Natural killer cell (primary cell): ENCODE data around the gene MAP4K2. TPM values are rescaled to one million over a fixed set of nuclear protein-coding genes. Genes with fewer than 3 reads are reported as not detected.
A peak's percentile ranks its signal among the peaks of the same experiment; 100 is the strongest.

Experiments
- ATAC-seq, 3 donors: fragments of 150-1000 bp in 2 of 3; fragments of 200-7000 bp in 1 of 3; cut with Tn5 transposase; 1 replicate in 1 of 3; 2 replicates in 2 of 3; pipeline ENCODE4 v1.10.0; 2021; ENCODE audit warnings: mild to moderate bottlenecking in 2 of 3, moderate library complexity in 2 of 3
- DNase-seq, 2 donors: peaks; one replicate each; pipeline versions ENCODE4 v3.0.0 to v3.0.0-alpha.2; 2013 to 2021; ENCODE audit warnings: mixed read lengths in 1 of 2
- H3K27ac ChIP-seq: one replicate; pipeline ENCODE4 v1.5.1; 2013; ENCODE audit warnings: mild to moderate bottlenecking, low read length
- H3K27me3 ChIP-seq: one replicate; pipeline ENCODE4 v1.6.1; 2013; ENCODE audit warnings: low read length; ENCODE audit not compliant: control insufficient read depth, insufficient read depth
- H3K36me3 ChIP-seq: one replicate; pipeline ENCODE4 v1.6.1; 2013; ENCODE audit warnings: low read length; ENCODE audit not compliant: control insufficient read depth, insufficient read depth
- H3K4me1 ChIP-seq: one replicate; pipeline ENCODE4 v1.6.1; 2013; ENCODE audit warnings: low read length; ENCODE audit not compliant: control insufficient read depth, insufficient read depth
- H3K4me3 ChIP-seq: one replicate; pipeline ENCODE4 v1.5.1; 2013; ENCODE audit warnings: low read length
- H3K9me3 ChIP-seq: one replicate; pipeline ENCODE4 v1.6.1; 2013; ENCODE audit warnings: low read length; ENCODE audit not compliant: control insufficient read depth, insufficient read depth
- H3K27ac Mint-ChIP-seq, 2 donors: one replicate each; pipeline ENCODE4 v1.8.0; 2022; ENCODE audit warnings: mild to moderate bottlenecking in 2 of 2, mixed read lengths in 2 of 2, moderate library complexity in 1 of 2
- H3K27me3 Mint-ChIP-seq, 2 donors: one replicate each; pipeline ENCODE4 v1.8.0; 2022; ENCODE audit warnings: low read depth in 2 of 2, mixed read lengths in 2 of 2
- H3K36me3 Mint-ChIP-seq: one replicate; pipeline ENCODE4 v1.8.0; 2022; ENCODE audit warnings: mixed read lengths
- H3K4me1 Mint-ChIP-seq, 2 donors: one replicate each; pipeline ENCODE4 v1.8.0; 2022; ENCODE audit warnings: mixed read lengths in 2 of 2
- H3K4me3 Mint-ChIP-seq: one replicate; pipeline ENCODE4 v1.8.0; 2022; ENCODE audit warnings: mild to moderate bottlenecking, moderate library complexity, mixed read lengths
- H3K9me3 Mint-ChIP-seq, 2 donors: one replicate each; pipeline ENCODE4 v1.8.0; 2022; ENCODE audit warnings: mixed read lengths in 2 of 2
- CTCF ChIP-seq: fragments of 200-600 bp; IDR thresholded peaks from one replicate; pipeline ENCODE4 v1.8.0; 2022; ENCODE audit warnings: antibody characterized with exemption
- WGBS: methylation state at CpG from one replicate; pipeline ENCODE4 v1.1.7; 2013; ENCODE audit warnings: missing lambda C conversion rate; ENCODE audit not compliant: insufficient coverage; 5-methylcytosine and 5-hydroxymethylcytosine counted together
- intact Hi-C: fragments of 100-400 bp; cut with micrococcal nuclease; formaldehyde crosslinking; loops from one replicate; pipeline ENCODE4 v1.14.2; 2022
- total RNA-seq, 4 donors: library from RNA; stranded (reverse); fragments of 120-200 nt in 1 of 4; gene quantifications; one replicate each; pipeline versions ENCODE4 v1.2.3 to v1.2.4, GENCODE V29; 2013 to 2022

MAP4K2 gene
- total RNA-seq, 3 donors from 2014 or later (not counting 1 experiment from before 2014, with no cell fraction given) = 38.3 to 40.6 (median 38.7) TPM

- Histone ChIP-seq H3K4me1 (peaks cover 80% of the 10 kb centered on the region), H3K36me3 (peaks cover 62% of the 10 kb centered on the region), H3K27me3 (no peaks in the 10 kb centered on the region), H3K9me3 (no peaks in the 10 kb centered on the region), H3K27ac (peak overlapping the region; percentile 59), H3K4me3 (no peak overlapping the region)
- peak overlapping the region; percentile 83 for H3K4me3 Mint-ChIP-seq
- intact Hi-C loops = loop anchor here (2.0 kb wide), 1 partner anchor 13 kb away; the partner anchor contains the start of gene SF1
- H3K27ac Mint-ChIP-seq = peak overlapping the region; percentile 95 to 96
- H3K27me3 Mint-ChIP-seq = no peaks in the 10 kb centered on the region
- TF ChIP-seq CTCF = no peak
- WGBS = 93% methylated on average over 25 of the region's 30 CpGs
- ATAC-seq (no peak), DNase-seq (no peak)
- H3K4me1 Mint-ChIP-seq = peaks cover 80 to 87% of the 10 kb centered on the region in 2 donors
- H3K36me3 Mint-ChIP-seq = peaks cover 27% of the 10 kb centered on the region
- no peaks in the 10 kb centered on the region for H3K9me3 Mint-ChIP-seq
Observed at GRCh38 chr11:64765291-64765850, 37.6 kb downstream of the MAP4K2 start.

- H3K4me1 Mint-ChIP-seq = peaks cover 84 to 91% of the 10 kb centered on the region in 2 donors
- no peaks in the 10 kb centered on the region for H3K27me3 Mint-ChIP-seq
- H3K9me3 Mint-ChIP-seq = no peaks in the 10 kb centered on the region
- H3K9me3 ChIP-seq = no peaks in the 10 kb centered on the region
- no peak for TF ChIP-seq CTCF
- DNase-seq = no peak
- no peak overlapping the region for H3K4me3 ChIP-seq
- H3K27me3 ChIP-seq = no peaks in the 10 kb centered on the region
- H3K27ac Mint-ChIP-seq = peak overlapping the region; percentile 95 to 96
- peaks cover 27% of the 10 kb centered on the region for H3K36me3 Mint-ChIP-seq
- peaks cover 56% of the 10 kb centered on the region for H3K36me3 ChIP-seq
- peak overlapping the region; percentile 83 for H3K4me3 Mint-ChIP-seq
- intact Hi-C loops = loop anchor here (2.0 kb wide), 1 partner anchor 14 kb away; the partner anchor contains the start of gene SF1
- H3K27ac ChIP-seq = peak overlapping the region; percentile 59
- no peak for ATAC-seq
- WGBS = 68% methylated on average over 7 of the region's 8 CpGs
- H3K4me1 ChIP-seq = peaks cover 86% of the 10 kb centered on the region
Observed at GRCh38 chr11:64764753-64765152, 38.3 kb downstream of the MAP4K2 start.

GRCh38 chr11:64764040-64764611 is 38.9 kb downstream of the MAP4K2 start:
- Mint-ChIP-seq H3K27me3 (no peaks in the 10 kb centered on the region), H3K27ac (peak overlapping the region; percentile 95 to 96), H3K4me1 (peaks cover 85 to 92% of the 10 kb centered on the region in 2 donors), H3K4me3 (peak overlapping the region; percentile 83), H3K36me3 (peaks cover 21% of the 10 kb centered on the region), H3K9me3 (no peaks in the 10 kb centered on the region)
- intact Hi-C loops = loop anchor here (2.0 kb wide), 1 partner anchor 15 kb away; the partner anchor contains the start of gene SF1
- peak; percentile 58 to 82 for DNase-seq
- 9% methylated on average over 9 of the region's 11 CpGs for WGBS
- Histone ChIP-seq H3K9me3 (no peaks in the 10 kb centered on the region), H3K4me3 (peak overlapping the region; percentile 9), H3K27me3 (no peaks in the 10 kb centered on the region), H3K36me3 (peaks cover 50% of the 10 kb centered on the region), H3K27ac (peak overlapping the region; percentile 59), H3K4me1 (peaks cover 92% of the 10 kb centered on the region)
- no peak for TF ChIP-seq CTCF
- peak; percentile 49 to 58 (median 56) for ATAC-seq
